A549 (cell line): Measurements from ENCODE around the gene CCDC30. TPM values are rescaled to one million over a fixed set of nuclear protein-coding genes. Genes with fewer than 3 reads are reported as not detected.

ENCODE experiments used
- ATOH8 ChIP-seq: fragments of 250-450 bp; sonication (Bioruptor Pico); IDR thresholded peaks from 2 replicates; pipeline ENCODE4 v1.5.0; 2020; ENCODE audit warnings: low read depth, mild to moderate bottlenecking, moderate library complexity
- BCL3 ChIP-seq: fragments of >200 bp; sonication (Bioruptor Twin); formaldehyde crosslinking; IDR thresholded peaks from 3 replicates; pipeline ENCODE4 v1.6.1; 2016
- CHD2 ChIP-seq: fragments of 150-350 bp; IDR thresholded peaks from 2 replicates; pipeline ENCODE4 v1.6.1; 2014; ENCODE audit warnings: low read length; ENCODE audit not compliant: partially characterized antibody
- E2F6 ChIP-seq: IDR thresholded peaks from 2 replicates; pipeline ENCODE4 v1.6.1; 2012; ENCODE audit warnings: low read depth, borderline replicate concordance
- EHF ChIP-seq: fragments of 250-450 bp; sonication (Bioruptor Pico); IDR thresholded peaks from 2 replicates; pipeline ENCODE4 v1.5.0; 2020; ENCODE audit warnings: mild to moderate bottlenecking
- ELK1 ChIP-seq: fragments of 150-350 bp; IDR thresholded peaks from 2 replicates; pipeline ENCODE4 v1.6.1; 2014; ENCODE audit warnings: low read depth, mild to moderate bottlenecking, low read length
- EP300 ChIP-seq, 2 experiments: fragments of >200 bp; sonication (Bioruptor Twin); formaldehyde crosslinking; IDR thresholded peaks; 2 replicates in 1 of 2; 3 replicates in 1 of 2; pipeline ENCODE4 v1.6.1; 2016 to 2017
- FOSB ChIP-seq: fragments of 250-450 bp; sonication (Bioruptor Pico); IDR thresholded peaks from 2 replicates; pipeline ENCODE4 v1.5.0; 2020; ENCODE audit warnings: mild to moderate bottlenecking, moderate library complexity
- FOSL2 ChIP-seq, 2 experiments: fragments of 450-650 bp in 1 of 2; fragments of >200 bp in 1 of 2; sonication (Bioruptor Twin) in 1 of 2; formaldehyde crosslinking; IDR thresholded peaks; 2 replicates each; pipeline versions ENCODE4 v1.5.0 to v1.6.1; 2016 to 2020; ENCODE audit warnings: mild to moderate bottlenecking in 1 of 2, moderate library complexity in 1 of 2
- FOXS1 ChIP-seq: fragments of 250-450 bp; sonication (Bioruptor Pico); IDR thresholded peaks from 2 replicates; pipeline ENCODE4 v1.5.0; 2020; ENCODE audit warnings: mild to moderate bottlenecking, moderate library complexity
- HES2 ChIP-seq: fragments of >200 bp; sonication (Bioruptor Twin); formaldehyde crosslinking; IDR thresholded peaks from 2 replicates; pipeline ENCODE4 v1.6.1; 2016
- HEYL ChIP-seq: fragments of 250-450 bp; sonication (Bioruptor Pico); IDR thresholded peaks from 2 replicates; pipeline ENCODE4 v1.8.0; 2021; ENCODE audit warnings: mild to moderate bottlenecking, moderate library complexity
- HOXA7 ChIP-seq: fragments of 250-450 bp; sonication (Bioruptor Pico); IDR thresholded peaks from 2 replicates; pipeline ENCODE4 v1.5.0; 2020; ENCODE audit warnings: mild to moderate bottlenecking, moderate library complexity
- HOXB5 ChIP-seq: fragments of 250-450 bp; sonication (Bioruptor Pico); IDR thresholded peaks from 2 replicates; pipeline ENCODE4 v1.5.0; 2020; ENCODE audit warnings: mild to moderate bottlenecking, moderate library complexity
- JUN ChIP-seq, 2 experiments: fragments of >200 bp; sonication (Bioruptor Twin); formaldehyde crosslinking; IDR thresholded peaks; 2 replicates in 1 of 2; 3 replicates in 1 of 2; pipeline ENCODE4 v1.6.1; 2016 to 2017
- KDM1A ChIP-seq: fragments of 200-600 bp; sonication (generic); IDR thresholded peaks from 2 replicates; pipeline ENCODE4 v1.6.1; 2016; ENCODE audit warnings: low read depth, mild to moderate bottlenecking
- KDM5A ChIP-seq: fragments of 200-600 bp; sonication (generic); IDR thresholded peaks from 2 replicates; pipeline ENCODE4 v1.6.1; 2016; ENCODE audit warnings: antibody characterized with exemption, mild to moderate bottlenecking
- MAFK ChIP-seq: fragments of 450-650 bp; IDR thresholded peaks from 2 replicates; pipeline ENCODE4 v1.6.1; 2014; ENCODE audit not compliant: partially characterized antibody
- MAX ChIP-seq: IDR thresholded peaks from 2 replicates; pipeline ENCODE4 v1.6.1; 2012
- MAZ ChIP-seq: fragments of 150-350 bp; IDR thresholded peaks from 2 replicates; pipeline ENCODE4 v1.6.1; 2014; ENCODE audit warnings: antibody characterized with exemption, low read depth, low read length, borderline replicate concordance
- NFE2L2 ChIP-seq: fragments of 150-350 bp; conservative IDR thresholded peaks from 2 replicates; pipeline ENCODE4 v1.6.1; 2014; ENCODE audit warnings: low read length
- NPAS2 ChIP-seq: fragments of 250-450 bp; sonication (Bioruptor Pico); IDR thresholded peaks from 2 replicates; pipeline ENCODE4 v1.8.0; 2022; ENCODE audit warnings: mild to moderate bottlenecking, moderate library complexity, borderline replicate concordance
- NR3C1 ChIP-seq: fragments of >200 bp; sonication (Bioruptor Twin); formaldehyde crosslinking; IDR thresholded peaks from 3 replicates; pipeline ENCODE4 v1.6.1; 2017
- PHF8 ChIP-seq: fragments of 200-600 bp; sonication (generic); IDR thresholded peaks from 2 replicates; pipeline ENCODE4 v1.6.1; 2016; ENCODE audit warnings: low read depth, mild to moderate bottlenecking, antibody characterized with exemption, moderate library complexity, borderline replicate concordance
- POLR2A ChIP-seq: IDR thresholded peaks from 2 replicates; pipeline ENCODE4 v1.6.1; 2012; ENCODE audit warnings: mild to moderate bottlenecking, low read length
- RCOR1 ChIP-seq: fragments of 150-350 bp; IDR thresholded peaks from 2 replicates; pipeline ENCODE4 v1.6.1; 2014; ENCODE audit warnings: antibody characterized with exemption, low read length, low read depth
- REST ChIP-seq: fragments of 200-600 bp; sonication (generic); IDR thresholded peaks from 2 replicates; pipeline ENCODE4 v1.6.1; 2016; ENCODE audit warnings: antibody characterized with exemption, mild to moderate bottlenecking, moderate library complexity
- RNF2 ChIP-seq: fragments of 200-600 bp; sonication (generic); IDR thresholded peaks from 2 replicates; pipeline ENCODE4 v1.6.1; 2016; ENCODE audit warnings: low read depth, mild to moderate bottlenecking, antibody characterized with exemption, moderate library complexity, borderline replicate concordance
- SREBF2 ChIP-seq: fragments of 450-650 bp; IDR thresholded peaks from 2 replicates; pipeline ENCODE4 v1.6.1; 2014; ENCODE audit warnings: mild to moderate bottlenecking, moderate library complexity
- TFCP2L1 ChIP-seq: fragments of 250-450 bp; sonication (Bioruptor Pico); IDR thresholded peaks from 2 replicates; pipeline ENCODE4 v1.5.0; 2021; ENCODE audit warnings: mild to moderate bottlenecking
- TP53 ChIP-seq: fragments of 250-450 bp; sonication (Bioruptor Pico); IDR thresholded peaks from 2 replicates; pipeline ENCODE4 v1.5.0; 2021; ENCODE audit warnings: mild to moderate bottlenecking, moderate library complexity
- USF2 ChIP-seq: fragments of 450-650 bp; IDR thresholded peaks from 2 replicates; pipeline ENCODE4 v1.6.1; 2014; ENCODE audit warnings: antibody characterized with exemption
- ZC3H11A ChIP-seq: fragments of 450-650 bp; IDR thresholded peaks from 2 replicates; pipeline ENCODE4 v1.6.1; 2014; ENCODE audit warnings: antibody characterized with exemption, mild to moderate bottlenecking
- ZFP36 ChIP-seq: fragments of 450-650 bp; IDR thresholded peaks from 2 replicates; pipeline ENCODE4 v1.6.1; 2014; ENCODE audit warnings: borderline replicate concordance; ENCODE audit not compliant: partially characterized antibody
- polyA plus RNA-seq, 4 experiments: library from polyadenylated mRNA; depleted of rRNA in 3 of 4; stranded (reverse); fragments of >200 nt; fragmentation: RNase III in 1 of 4; extraction: RNeasy Plus Mini Kit Qiagen cat#74134 plus additional on column Dnase treatment in 1 of 4; gene quantifications; 2 replicates in 3 of 4; 3 replicates in 1 of 4; pipeline ENCODE4 v1.2.3, GENCODE V29; 2011 to 2017

CCDC30 gene
- polyA plus RNA-seq, 2 of the 4 experiments (the other 2 are of a cell fraction), result 0.75 to 1.6 TPM

GRCh38 chr1:42681741-42682483, 218.8 kb downstream of the CCDC30 start, which contains the start of gene YBX1 (continued):
- no peak for TF ChIP-seq TP53
- peak; percentile 71; the same call in 2 of the 3 replicates for TF ChIP-seq BCL3
- TF ChIP-seq KDM5A, result no peak
- no peak for TF ChIP-seq NR3C1
- no peak for TF ChIP-seq NFE2L2
- TF ChIP-seq HES2, result no peak
- TF ChIP-seq TFCP2L1 (CRISPR knock-in tag), result no peak
- no peak for TF ChIP-seq KDM1A
- TF ChIP-seq HEYL (CRISPR knock-in tag), result no peak
- no peak for TF ChIP-seq RCOR1
- peak; percentile 53 for TF ChIP-seq POLR2A
- TF ChIP-seq ELK1, result no peak
- no peak for TF ChIP-seq REST
- TF ChIP-seq HOXB5, result 0 out of 2 replicates have a peak, but pooled peaks have one; percentile 33
- no peak for TF ChIP-seq FOSB (CRISPR knock-in tag)
- no peak for TF ChIP-seq ATOH8 (CRISPR knock-in tag)
- peak; percentile 96 for TF ChIP-seq MAX
- TF ChIP-seq HOXA7, result 0 out of 2 replicates have a peak, but pooled peaks have one; percentile 29
- TF ChIP-seq EHF (CRISPR knock-in tag), result no peak
- TF ChIP-seq FOSL2 (IDR thresholded peaks at IDR 0.05), result no peak
- no peak for TF ChIP-seq FOSL2 (CRISPR knock-in tag; IDR thresholded peaks at IDR 0.05)
- TF ChIP-seq PHF8, result peak; percentile 72; the same call in 1 of the 2 replicates
- TF ChIP-seq FOXS1 (CRISPR knock-in tag), result no peak
- TF ChIP-seq ZFP36, result no peak
- 0 out of 2 replicates have a peak, but pooled peaks have one; percentile 49 for TF ChIP-seq E2F6
- peak; percentile 94 for TF ChIP-seq USF2
- no peak for TF ChIP-seq CHD2
- no peak for TF ChIP-seq ZC3H11A
- TF ChIP-seq NPAS2, result no peak; the same call in 1 of the 2 replicates
- TF ChIP-seq MAZ, result no peak
- TF ChIP-seq JUN (IDR thresholded peaks at IDR 0.05), result peak in 1 of 2 experiments; percentile 72; a peak in 3 of 5 replicates
- TF ChIP-seq RNF2, result no peak
- no peak for TF ChIP-seq EP300 (IDR thresholded peaks at IDR 0.05)
- TF ChIP-seq SREBF2, result no peak
- no peak for TF ChIP-seq MAFK
